Endothelial cell of umbilical vein (primary cell): ENCODE measurements around the gene XYLT1. TPM values are rescaled to one million over a fixed set of nuclear protein-coding genes. Genes with fewer than 3 reads are reported as not detected.

Experiments used
- BruUV-seq: library from RNA; stranded (reverse); fragments of 400-500 nt; replicated peaks from 2 replicates; lab custom pipeline; 2021; lab: Mats Ljungman, UMichigan
- CTCF ChIA-PET: fragments of 300-600, 350-600 bp; sonication (Branson Sonifier 250); formaldehyde crosslinking; loops from one replicate; lab custom pipeline; 2021; ENCODE audit warnings: antibody characterized with exemption, inconsistent platforms; lab: Charles Lee
- POLR2A ChIA-PET: fragments of 300-600, 350-600 bp; sonication (Branson Sonifier 250); formaldehyde crosslinking; loops from one replicate; lab custom pipeline; 2021; ENCODE audit warnings: antibody characterized with exemption, inconsistent platforms; lab: Charles Lee
- DNase-seq: peaks from one replicate; pipeline ENCODE4 v3.0.0-alpha.2; 2011; ENCODE audit warnings: low read depth, low spot score
- FAIRE-seq: peaks from 2 replicates; lab custom pipeline; 2011; peaks lifted over from hg19 to GRCh38; lab: Jason Lieb, UNC
- H2AFZ ChIP-seq: 2 replicates; pipeline ENCODE4 v1.6.0; 2012; ENCODE audit warnings: low read depth, low read length, control low read depth, inconsistent platforms
- H3K27ac ChIP-seq: 2 replicates; pipeline ENCODE4 v1.5.1; 2011; ENCODE audit warnings: low read depth, mild to moderate bottlenecking, control low read depth, low read length, moderate library complexity; ENCODE audit not compliant: insufficient read depth
- H3K27me3 ChIP-seq, 2 experiments: 2 replicates each; pipeline versions ENCODE4 v1.6.0 to v1.6.1; 2011; ENCODE audit warnings: low read length in 2 of 2, mixed read lengths in 1 of 2; ENCODE audit not compliant: control insufficient read depth in 2 of 2, insufficient read depth in 2 of 2
- H3K36me3 ChIP-seq, 2 experiments: 2 replicates in 1 of 2; 3 replicates in 1 of 2; pipeline ENCODE4 v1.5.1; 2011; ENCODE audit warnings: low read length in 2 of 2, mild to moderate bottlenecking in 1 of 2, moderate library complexity in 1 of 2; ENCODE audit not compliant: control insufficient read depth in 2 of 2, insufficient read depth in 2 of 2; ENCODE audit errors: extremely low read depth in 1 of 2
- H3K4me1 ChIP-seq: 3 replicates; pipeline ENCODE4 v1.5.1; 2011; ENCODE audit warnings: mild to moderate bottlenecking, low read length; ENCODE audit not compliant: control insufficient read depth, insufficient read depth; ENCODE audit errors: extremely low read depth
- H3K4me2 ChIP-seq: 2 replicates; pipeline ENCODE4 v1.6.1; 2011; ENCODE audit warnings: low read length, control low read depth, mixed read lengths; ENCODE audit not compliant: insufficient read depth
- H3K4me3 ChIP-seq, 3 experiments: fragments of 200-600 bp in 1 of 3; sonication (generic), shearing (Covaris generic) in 1 of 3; replicated peaks in 1 of 3; 2 replicates each; pipeline ENCODE4 v1.5.1; 2011 to 2016; ENCODE audit warnings: control low read depth in 3 of 3, low read length in 3 of 3, mild to moderate bottlenecking in 2 of 3, inconsistent platforms in 1 of 3, low read depth in 1 of 3, moderate library complexity in 1 of 3; ENCODE audit not compliant: insufficient read depth in 1 of 3
- H3K79me2 ChIP-seq: 2 replicates; pipeline ENCODE4 v1.6.0; 2012; ENCODE audit warnings: low read length, inconsistent platforms; ENCODE audit not compliant: control insufficient read depth, insufficient read depth
- H3K9ac ChIP-seq: replicated peaks from 2 replicates; pipeline ENCODE3; 2011; ENCODE audit warnings: low read length, control low read depth; ENCODE audit not compliant: insufficient read depth; ENCODE audit errors: extremely low read depth
- H3K9me1 ChIP-seq: replicated peaks from 3 replicates; pipeline ENCODE4 v1.6.0; 2011; ENCODE audit warnings: mild to moderate bottlenecking, low read length; ENCODE audit not compliant: control insufficient read depth, insufficient read depth; ENCODE audit errors: extremely low read depth
- H3K9me3 ChIP-seq: replicated peaks from 2 replicates; pipeline ENCODE4 v1.5.1; 2012; ENCODE audit warnings: low read length, inconsistent platforms; ENCODE audit not compliant: control insufficient read depth, insufficient read depth
- H4K20me1 ChIP-seq: replicated peaks from 2 replicates; pipeline ENCODE3; 2011; ENCODE audit warnings: mild to moderate bottlenecking, low read length; ENCODE audit not compliant: control insufficient read depth, insufficient read depth; ENCODE audit errors: extremely low read depth
- EZH2 ChIP-seq: IDR thresholded peaks from 2 replicates; pipeline ENCODE4 v1.6.1; 2012; ENCODE audit warnings: borderline replicate concordance, low read depth, mild to moderate bottlenecking, moderate library complexity, low read length, inconsistent platforms; ENCODE audit not compliant: severe bottlenecking
- FOS ChIP-seq: IDR thresholded peaks from 2 replicates; pipeline ENCODE4 v1.6.1; 2011; ENCODE audit warnings: mild to moderate bottlenecking, low read length, moderate library complexity, borderline replicate concordance; ENCODE audit not compliant: insufficient read depth
- GATA2 ChIP-seq: IDR thresholded peaks from 2 replicates; pipeline ENCODE4 v1.7.0; 2011; ENCODE audit warnings: low read depth, mild to moderate bottlenecking, moderate library complexity, mixed read lengths, low read length; ENCODE audit not compliant: insufficient read length, insufficient read depth
- JUN ChIP-seq: IDR thresholded peaks from 2 replicates; pipeline ENCODE4 v1.6.1; 2011; ENCODE audit warnings: borderline replicate concordance, low read depth; ENCODE audit not compliant: insufficient read length, insufficient read depth
- MYC ChIP-seq: IDR thresholded peaks from one replicate; pipeline ENCODE4 v1.6.1; 2011; ENCODE audit warnings: mild to moderate bottlenecking, low read depth, low read length
- POLR2A ChIP-seq: IDR thresholded peaks from 2 replicates; pipeline ENCODE4 v1.6.1; 2012; ENCODE audit warnings: low read depth, mild to moderate bottlenecking, control low read depth, low read length
- POLR2AphosphoS5 ChIP-seq: IDR thresholded peaks from 2 replicates; pipeline ENCODE4 v1.6.1; 2012; ENCODE audit warnings: low read depth, mild to moderate bottlenecking, control low read depth, low read length, moderate library complexity; ENCODE audit not compliant: insufficient read depth
- dilution Hi-C: fragments of 300-500 bp; cut with MboI; formaldehyde crosslinking; loops from one replicate; pipeline ENCODE4 v1.15.0; 2019; ENCODE audit warnings: low sequenced_read_pairs; ENCODE audit not compliant: extremely low pct_ligation_motif_present
- intact Hi-C: fragments of 100-400 bp; cut with micrococcal nuclease; formaldehyde crosslinking; loops from one replicate; pipeline ENCODE4 v1.10.0; 2022
- polyA plus RNA-seq, 4 experiments: library from polyadenylated mRNA; depleted of rRNA in 3 of 4; stranded (reverse) in 3 of 4; unstranded in 1 of 4; fragments of >200 nt; gene quantifications; 2 replicates each; pipeline versions ENCODE4 v1.2.1 to v1.2.3, GENCODE V29; 2011 to 2012; ENCODE audit warnings: missing spikeins in 1 of 4
- total RNA-seq: library from RNA; stranded (reverse); gene quantifications from 2 replicates; pipeline ENCODE4 v1.2.3, GENCODE V29; 2021
- TF ChIP-seq, protein P1 (sequence below): IDR thresholded peaks from 2 replicates; pipeline ENCODE4 v1.6.1; 2011; ENCODE audit not compliant: insufficient read depth, insufficient read length
- TF ChIP-seq, protein P2 (sequence below), 2 donors: IDR thresholded peaks; 1 replicate in 1 of 2; 2 replicates in 1 of 2; pipeline ENCODE4 v1.5.1; 2011; ENCODE audit warnings: low read length in 2 of 2, mild to moderate bottlenecking in 2 of 2, moderate library complexity in 2 of 2, control low read depth in 1 of 2, inconsistent platforms in 1 of 2, low read depth in 1 of 2; ENCODE audit not compliant: insufficient read depth in 1 of 2; ENCODE audit errors: extremely low read depth in 1 of 2

Gene XYLT1
- total and polyA plus RNA-seq, 2 donors (not counting 3 experiments of a cell fraction or from before 2014, with no cell fraction given): 0.63 to 2.9 TPM

DNA sequence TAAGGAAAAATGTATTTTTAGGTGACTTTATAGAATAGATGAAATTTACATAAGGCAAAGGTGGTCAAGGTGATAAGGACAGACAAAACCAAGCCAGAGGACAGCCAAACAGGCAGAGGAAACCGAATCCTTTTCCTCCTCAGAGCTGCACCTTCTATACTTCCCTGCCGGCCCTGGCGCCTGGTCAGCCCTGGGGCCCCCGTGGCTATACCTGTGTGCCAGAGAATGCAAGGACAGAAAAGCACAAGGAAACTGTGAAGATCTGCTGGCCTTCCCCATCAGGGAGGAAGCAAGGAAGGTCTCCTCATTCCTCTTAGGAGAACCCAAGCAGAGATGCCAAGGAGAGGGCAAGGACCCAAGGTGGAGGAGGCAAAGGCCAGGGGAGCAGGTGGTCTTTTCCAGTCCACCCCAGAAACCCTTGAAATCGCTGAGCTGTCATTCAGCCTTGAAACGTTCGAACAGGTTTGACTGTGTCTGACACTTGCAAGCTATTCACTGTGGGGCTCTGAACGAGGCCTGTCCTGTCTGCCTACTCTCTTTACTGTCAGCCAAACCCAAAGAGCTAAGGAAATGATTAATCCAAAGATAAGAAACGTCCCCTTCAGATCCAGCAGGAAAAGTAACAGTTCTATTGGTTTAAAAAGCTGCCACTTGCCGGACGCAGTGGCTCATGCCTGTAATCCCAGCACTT, 114.4 kb downstream of the XYLT1 start:
- BruUV-seq: no TSS peak
- H3K27me3 ChIP-seq: peaks cover 0 to 3% of the 10 kb centered on the region in 2 experiments
- CTCF ChIA-PET: no interaction called here
- no peaks in the 10 kb centered on the region for H3K9me3 ChIP-seq
- DNase-seq: no peak
- H3K4me1 ChIP-seq: peaks cover 18% of the 10 kb centered on the region
- TF ChIP-seq, protein P1, sequence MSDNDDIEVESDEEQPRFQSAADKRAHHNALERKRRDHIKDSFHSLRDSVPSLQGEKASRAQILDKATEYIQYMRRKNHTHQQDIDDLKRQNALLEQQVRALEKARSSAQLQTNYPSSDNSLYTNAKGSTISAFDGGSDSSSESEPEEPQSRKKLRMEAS: no peak
- no peak for TF ChIP-seq POLR2A
- TF ChIP-seq MYC: no peak
- TF ChIP-seq FOS: no peak
- TF ChIP-seq EZH2: no peak
- TF ChIP-seq GATA2: no peak
- TF ChIP-seq, protein P2, sequence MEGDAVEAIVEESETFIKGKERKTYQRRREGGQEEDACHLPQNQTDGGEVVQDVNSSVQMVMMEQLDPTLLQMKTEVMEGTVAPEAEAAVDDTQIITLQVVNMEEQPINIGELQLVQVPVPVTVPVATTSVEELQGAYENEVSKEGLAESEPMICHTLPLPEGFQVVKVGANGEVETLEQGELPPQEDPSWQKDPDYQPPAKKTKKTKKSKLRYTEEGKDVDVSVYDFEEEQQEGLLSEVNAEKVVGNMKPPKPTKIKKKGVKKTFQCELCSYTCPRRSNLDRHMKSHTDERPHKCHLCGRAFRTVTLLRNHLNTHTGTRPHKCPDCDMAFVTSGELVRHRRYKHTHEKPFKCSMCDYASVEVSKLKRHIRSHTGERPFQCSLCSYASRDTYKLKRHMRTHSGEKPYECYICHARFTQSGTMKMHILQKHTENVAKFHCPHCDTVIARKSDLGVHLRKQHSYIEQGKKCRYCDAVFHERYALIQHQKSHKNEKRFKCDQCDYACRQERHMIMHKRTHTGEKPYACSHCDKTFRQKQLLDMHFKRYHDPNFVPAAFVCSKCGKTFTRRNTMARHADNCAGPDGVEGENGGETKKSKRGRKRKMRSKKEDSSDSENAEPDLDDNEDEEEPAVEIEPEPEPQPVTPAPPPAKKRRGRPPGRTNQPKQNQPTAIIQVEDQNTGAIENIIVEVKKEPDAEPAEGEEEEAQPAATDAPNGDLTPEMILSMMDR (IDR thresholded peaks at IDR 0.05; ENCODE audit: extremely low read depth in 1 of 2, insufficient read depth in 1 of 2, low read depth in 1 of 2, low read length in 2 of 2): no peak
- no peak for TF ChIP-seq POLR2AphosphoS5
- no peak for TF ChIP-seq JUN
- FAIRE-seq: no peak
- no peaks in the 10 kb centered on the region for H3K36me3 ChIP-seq
- H3K4me2 ChIP-seq: no peak overlapping the region
- no peak overlapping the region for H3K9ac ChIP-seq
- intact Hi-C loops (loop anchor here (10.0 kb wide), 1 partner anchor 108 kb away; no protein-coding TSS in a partner anchor), dilution Hi-C loops (no loop called here)
- no peak overlapping the region for H2AFZ ChIP-seq
- H3K9me1 ChIP-seq: no peaks in the 10 kb centered on the region
- H3K79me2 ChIP-seq: no peaks in the 10 kb centered on the region
- POLR2A ChIA-PET: no interaction called here
- no peak overlapping the region for H3K4me3 ChIP-seq
- no peak overlapping the region for H3K27ac ChIP-seq
- no peaks in the 10 kb centered on the region for H4K20me1 ChIP-seq
